ENCODE results near the gene HEATR5A.

Gene HEATR5A

DNA sequence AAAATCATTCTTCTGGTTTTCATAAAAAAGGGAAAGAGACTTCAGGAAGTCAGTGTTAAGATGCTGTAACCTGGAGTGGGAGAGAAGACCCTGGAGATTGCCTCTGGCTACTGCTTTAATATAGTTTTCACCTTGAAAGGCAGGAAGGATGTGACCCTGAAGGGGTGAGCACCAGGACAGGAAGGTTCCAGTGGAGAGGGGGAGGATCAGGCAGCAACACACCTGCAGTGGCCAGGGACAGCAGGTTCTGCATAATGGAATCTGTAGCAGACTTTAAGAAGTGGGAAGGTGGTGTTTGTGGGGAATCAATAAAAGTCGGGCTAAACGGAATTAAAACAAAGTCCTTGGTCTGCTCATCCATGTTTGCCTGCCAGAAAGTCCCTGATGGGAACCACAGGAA is 6.3 kb upstream of the HEATR5A start:
- DNase-seq (ENCODE audit: low read depth): no peak

DNA sequence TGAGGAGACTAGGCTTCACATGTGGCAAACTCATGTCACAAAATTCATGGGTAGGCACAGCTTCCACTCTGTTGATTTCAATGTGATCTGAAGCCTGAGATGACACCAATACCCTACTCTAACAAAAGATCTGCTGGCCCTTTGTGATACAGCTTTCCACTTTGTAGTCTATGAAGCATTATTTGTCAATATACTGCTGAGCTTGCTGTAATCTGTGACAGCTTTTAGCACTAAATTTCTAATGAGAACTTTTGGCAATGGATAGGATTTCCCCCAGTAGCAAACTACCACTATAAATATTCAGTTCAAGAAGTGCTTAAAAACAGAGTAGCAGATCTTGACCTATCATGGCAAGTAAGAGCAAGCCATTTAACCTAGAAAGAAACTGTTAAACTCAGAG is 5.6 kb upstream of the HEATR5A start:
- no peak for DNase-seq (ENCODE audit: low read depth)

DNA sequence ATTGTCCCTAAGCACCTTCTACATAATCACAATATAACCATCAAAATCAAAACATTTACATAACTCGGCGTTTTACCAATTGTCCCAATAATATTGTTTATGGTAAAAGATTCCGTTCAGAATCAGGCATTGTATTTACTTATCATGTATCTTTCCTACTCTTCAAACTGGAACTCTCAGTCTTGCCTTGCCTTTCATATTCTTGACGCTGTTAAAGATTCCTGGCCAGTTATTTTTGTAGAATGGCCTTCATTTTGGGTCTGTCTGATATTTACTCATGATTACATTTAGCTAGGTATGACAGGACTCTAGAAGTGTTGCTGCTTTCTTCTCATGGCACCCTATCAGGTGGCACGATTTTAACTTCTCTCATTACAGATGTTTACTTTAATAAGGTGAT is 850 bp upstream of the HEATR5A start:
- no peak for DNase-seq (ENCODE audit: low read depth)

DNA sequence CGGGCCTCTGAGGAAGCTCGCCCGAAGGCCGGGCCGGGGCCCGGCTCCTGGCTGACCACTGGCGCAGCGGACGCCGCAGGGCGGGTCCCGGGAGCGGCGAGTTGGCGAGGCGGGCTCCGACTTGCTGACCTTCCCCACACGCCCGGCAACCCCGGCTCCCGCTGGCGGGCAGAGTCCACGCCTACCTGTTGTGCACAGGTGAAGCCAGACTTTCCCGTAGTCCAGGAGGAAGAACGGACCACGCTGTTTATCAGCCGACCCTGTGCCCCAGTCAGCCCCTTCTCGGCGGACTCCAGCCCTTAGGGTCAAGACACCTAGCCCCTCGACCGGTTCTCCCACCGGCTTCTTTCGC is 407 bp downstream of the HEATR5A start:
- no peak for DNase-seq (ENCODE audit: low read depth)

DNA sequence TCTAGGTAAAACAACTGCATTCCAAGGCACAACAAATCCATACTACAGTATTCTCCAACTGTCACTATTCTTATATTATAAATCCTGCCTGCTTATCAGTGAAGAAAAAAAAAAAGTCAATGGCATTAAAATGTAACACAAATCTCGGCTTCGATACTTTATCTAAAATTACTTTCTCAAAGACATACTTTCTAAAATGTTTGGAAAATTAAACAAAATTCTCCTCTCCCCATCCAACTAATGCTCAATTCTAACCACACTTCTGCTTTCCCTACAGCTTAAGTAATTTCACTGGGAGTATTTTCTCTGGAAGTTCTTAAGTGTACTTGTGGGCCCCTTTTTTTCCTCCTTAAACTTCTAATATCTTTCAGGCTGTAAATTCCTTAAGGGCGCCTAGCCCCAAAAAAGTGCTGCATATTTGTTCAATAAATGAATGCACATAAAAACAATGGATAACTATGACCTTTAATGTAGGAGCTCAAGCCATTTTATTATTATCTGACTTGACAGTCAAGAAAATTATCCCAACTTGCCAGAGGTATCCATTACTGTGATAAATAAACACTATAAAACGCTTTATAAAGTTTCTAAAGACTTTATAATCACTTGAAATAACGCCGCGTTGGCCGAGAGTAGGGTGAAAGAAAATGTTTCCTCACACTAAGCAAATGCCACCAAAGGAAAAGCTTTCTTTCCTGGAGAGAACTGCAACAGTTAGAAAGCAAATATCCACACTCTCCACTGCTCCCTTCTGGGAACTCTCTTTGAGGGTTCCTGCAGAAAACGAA is 977 bp downstream of the HEATR5A start:
- DNase-seq (ENCODE audit: low read depth): no peak

DNA sequence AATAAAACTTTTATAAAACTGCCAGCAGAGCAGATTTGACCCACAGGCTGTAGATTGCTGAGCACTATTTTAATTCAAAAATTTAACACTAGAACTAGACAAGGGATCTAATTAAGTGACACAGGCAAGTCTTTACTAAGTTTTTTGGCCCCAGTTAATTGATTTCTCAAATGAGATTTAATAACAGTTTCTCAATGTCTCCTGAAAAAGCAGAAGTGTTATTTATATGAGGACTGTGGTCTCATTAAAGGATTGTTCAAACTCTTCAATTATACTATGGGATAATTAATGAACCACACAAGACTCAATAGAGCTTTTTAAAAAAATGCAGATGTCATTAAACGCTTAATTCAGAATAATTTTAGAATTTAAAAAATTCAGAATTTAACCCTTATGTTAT is 1.9 kb downstream of the HEATR5A start:
- no peak for DNase-seq (ENCODE audit: low read depth)

DNA sequence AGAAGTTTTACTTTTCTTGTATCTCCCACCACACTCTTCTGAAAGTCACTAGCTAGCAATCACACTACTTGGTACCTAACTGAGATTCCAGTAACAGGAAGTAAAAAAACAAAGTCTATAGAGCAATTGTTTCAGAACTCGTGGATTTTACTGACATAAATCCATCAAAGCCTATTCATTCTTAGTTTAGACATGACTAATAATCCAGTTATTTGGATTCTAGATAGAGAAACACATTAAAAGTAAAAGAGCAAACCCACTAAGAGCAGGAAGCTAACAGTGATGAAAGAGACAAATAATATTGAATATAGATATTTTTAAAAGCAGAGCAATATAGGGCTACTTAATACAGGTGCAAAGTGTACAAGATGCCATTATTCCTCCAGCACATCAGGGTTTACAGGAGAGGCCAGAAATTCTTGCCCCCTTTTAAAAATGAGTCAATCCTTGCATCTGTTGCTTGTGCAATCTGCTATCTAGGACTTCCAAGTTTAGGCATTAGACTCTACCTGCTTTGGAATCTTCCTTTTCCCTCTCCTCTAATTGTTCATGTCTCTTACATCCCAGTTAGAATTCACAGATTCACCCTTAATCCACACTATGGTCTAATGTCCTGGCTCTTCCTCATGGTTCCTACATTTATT is 6.0 kb downstream of the HEATR5A start:
- no peak for DNase-seq (ENCODE audit: low read depth)

DNA sequence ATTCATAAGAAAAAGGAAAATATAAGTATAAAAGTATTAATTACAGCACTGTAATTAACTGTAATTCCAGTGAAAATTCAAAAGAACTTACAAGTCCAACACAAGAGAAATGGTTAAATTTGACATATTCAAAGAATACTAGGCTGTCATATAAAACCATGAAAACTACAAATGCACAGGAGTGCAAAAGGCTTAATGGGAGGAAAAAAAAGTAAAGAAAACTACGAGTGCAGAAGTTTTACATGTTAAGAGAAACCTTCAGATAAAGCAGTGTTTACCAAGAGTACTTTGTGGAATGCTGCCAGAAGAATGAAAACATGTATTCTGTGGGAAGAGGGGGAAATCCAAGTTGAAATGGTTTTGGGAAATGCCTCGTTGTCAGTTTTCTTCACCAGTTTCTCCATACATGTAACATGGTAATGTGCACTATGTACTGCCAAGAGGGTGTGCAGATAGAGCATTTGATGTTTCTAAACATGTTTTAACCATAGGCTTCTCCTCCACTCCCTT is 9.1 kb downstream of the HEATR5A start:
- no peak for DNase-seq (ENCODE audit: low read depth)

DNA sequence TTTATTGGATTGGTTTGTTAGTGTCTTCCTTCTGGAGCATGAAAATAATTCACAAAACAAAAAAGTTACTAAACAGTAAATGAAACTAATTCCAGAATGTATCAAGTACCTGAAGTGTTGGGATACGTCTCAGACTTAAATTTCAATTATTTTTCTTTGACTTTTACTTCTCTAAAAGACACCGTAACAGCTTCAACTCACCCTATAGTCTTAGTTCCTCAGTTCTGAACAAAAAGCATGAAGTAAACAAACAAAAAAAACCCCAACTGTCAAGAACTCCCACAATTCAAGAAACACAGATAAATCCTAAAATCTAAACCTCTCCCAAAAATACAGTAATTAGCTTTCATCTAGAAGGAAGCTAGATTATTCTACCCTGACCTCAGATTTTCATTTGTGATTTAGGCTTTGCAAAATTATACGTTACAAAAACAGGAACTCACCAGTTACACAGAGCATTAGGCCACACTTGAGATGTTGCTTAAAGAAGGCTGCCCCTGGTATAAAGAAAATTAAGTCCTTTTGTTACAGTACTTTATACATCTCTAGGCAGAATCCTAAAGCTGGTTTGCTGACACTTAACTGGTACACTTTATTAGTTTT is 10.2 kb downstream of the HEATR5A start:
- no peak for DNase-seq (ENCODE audit: low read depth)

DNA sequence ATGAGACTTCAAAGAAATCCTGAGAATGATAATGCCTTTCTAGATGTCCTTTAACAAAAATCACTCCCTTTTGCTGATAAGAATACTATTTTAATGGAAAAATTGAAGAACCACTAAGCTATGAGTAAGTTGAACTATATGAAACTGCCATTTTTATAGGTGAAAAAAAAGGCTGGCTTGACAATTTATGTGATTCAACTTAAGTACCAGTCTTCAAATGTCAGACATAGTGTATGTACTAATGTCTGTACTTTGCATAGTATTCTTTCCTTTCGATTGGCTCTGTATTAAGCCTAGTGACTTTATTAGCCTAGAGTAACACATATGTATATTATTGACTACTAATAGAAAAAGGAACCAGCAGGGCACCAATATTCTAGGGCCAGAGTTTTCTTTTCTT is 11.9 kb downstream of the HEATR5A start:
- DNase-seq (ENCODE audit: low read depth): no peak

DNA sequence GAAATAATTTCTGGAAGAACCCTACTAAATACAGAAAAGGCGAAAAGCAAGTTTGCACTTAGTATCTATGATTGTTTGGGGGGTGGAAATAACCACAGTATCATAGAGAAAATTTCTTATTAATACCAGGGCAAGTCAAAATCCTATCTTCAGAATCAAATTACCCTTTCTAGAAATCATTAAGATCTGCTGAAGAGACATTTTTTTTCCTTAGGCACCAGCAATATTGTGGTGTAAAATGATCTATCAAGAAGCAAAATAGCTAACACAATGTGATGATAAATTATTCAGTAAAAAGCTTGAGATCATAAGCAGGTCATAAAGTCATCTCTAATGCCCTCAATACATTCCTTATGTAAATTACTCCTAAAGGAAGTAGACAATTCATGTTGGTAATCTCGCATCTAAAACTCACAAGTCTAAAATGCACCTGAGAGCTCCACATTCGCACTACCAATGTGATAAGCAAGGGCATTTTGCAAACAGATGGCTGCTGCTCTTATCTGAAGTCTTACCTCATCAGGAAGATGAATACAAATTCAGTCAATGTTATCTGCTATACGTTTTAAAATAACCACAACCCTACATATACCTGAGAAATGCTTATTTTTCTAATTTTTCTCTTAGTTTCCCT is 14.6 kb downstream of the HEATR5A start:
- DNase-seq (ENCODE audit: low read depth): no peak

DNA sequence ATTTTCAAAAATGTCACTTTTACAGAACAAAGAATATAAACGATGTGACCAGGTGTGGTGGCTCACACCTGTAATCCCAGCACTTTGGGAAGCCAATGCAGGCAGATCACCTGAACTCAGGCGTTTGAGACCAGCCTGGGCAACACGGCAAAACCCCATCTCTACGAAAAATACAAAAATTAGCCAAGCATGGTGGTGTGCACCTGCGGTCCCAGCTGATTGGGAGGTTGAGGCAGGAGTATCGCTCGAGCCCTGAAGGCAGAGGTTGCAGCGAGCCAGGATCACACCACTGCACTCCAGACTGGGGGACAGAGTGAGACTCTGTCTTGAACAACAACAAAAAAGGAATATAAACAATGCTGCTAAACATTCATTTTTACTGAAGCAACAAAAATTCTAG is 15.2 kb downstream of the HEATR5A start:
- no peak for DNase-seq (ENCODE audit: low read depth)

DNA sequence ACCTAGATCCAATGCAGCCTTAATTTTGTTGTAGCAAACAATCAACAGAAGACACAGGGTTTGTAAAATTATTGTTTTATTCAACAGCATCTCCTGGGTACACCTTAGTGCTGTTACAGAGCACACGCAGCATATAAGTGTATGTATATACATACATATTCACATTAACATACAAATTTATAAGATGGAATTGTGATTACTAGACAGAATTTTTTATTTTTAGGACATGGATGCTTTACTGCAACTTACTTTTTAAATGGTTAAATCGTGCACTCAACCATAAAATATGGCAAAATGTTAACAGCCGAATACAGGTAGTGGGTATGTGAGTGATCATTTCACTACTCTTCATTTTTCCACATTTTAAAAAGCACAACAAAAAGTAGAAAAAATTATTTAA is 16.6 kb downstream of the HEATR5A start:
- DNase-seq (ENCODE audit: low read depth): no peak

DNA sequence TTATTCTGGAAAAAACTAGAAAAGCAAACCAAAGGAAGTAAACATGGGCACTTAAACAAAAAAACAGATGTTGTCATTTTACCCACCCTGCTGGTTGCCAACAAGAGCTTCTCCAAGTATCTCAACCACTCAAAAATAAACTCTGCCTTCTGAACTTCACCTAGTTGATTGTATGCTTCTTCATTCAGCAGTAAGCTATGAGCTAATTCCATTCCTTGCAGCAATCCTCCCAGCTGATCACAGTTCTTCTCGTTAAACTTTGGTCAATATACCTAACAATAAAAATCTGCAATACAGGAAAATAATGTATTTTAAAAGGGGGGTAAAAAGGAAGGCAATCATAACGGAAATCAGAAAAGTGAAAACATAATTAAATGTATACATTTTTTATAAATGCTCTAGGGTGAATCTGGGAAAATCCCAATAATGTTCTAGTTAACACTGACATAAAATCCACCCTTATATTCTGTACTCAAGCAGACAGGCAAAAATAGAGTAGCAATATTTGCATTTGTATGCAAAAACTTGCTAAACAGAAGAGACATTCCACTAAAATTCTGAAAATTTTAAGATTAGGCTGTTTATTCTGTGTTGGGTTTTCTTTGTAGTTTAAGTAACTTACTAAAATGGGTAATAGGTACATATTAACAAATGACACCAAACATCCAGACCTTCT is 17.4 kb downstream of the HEATR5A start:
- no peak for DNase-seq (ENCODE audit: low read depth)

DNA sequence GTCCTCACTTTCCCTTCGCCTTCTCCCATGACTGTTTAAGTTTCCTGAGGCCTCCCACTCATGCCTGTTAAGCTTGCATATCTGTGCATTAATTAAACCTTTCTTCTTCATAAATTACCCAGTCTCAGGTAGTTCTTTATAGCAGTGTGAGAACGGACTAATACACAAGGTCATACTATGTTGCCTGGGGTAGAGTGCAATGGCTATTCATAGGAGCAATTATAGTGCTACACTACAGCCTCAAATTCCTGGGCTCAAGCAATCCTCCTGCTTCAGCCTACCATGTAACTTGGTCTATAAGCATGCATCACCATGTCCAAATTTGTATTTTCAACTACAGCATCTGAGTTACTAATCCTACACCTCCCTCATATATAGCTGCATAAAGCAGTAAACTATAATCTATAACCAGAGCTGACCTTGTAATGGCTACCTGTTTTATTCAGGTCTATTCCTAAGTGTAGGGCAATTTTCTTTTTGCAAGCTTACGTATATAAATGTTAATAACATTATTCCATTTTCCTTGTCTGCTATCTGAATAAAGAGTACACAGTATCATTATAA is 18.9 kb downstream of the HEATR5A start:
- no peak for DNase-seq (ENCODE audit: low read depth)

DNA sequence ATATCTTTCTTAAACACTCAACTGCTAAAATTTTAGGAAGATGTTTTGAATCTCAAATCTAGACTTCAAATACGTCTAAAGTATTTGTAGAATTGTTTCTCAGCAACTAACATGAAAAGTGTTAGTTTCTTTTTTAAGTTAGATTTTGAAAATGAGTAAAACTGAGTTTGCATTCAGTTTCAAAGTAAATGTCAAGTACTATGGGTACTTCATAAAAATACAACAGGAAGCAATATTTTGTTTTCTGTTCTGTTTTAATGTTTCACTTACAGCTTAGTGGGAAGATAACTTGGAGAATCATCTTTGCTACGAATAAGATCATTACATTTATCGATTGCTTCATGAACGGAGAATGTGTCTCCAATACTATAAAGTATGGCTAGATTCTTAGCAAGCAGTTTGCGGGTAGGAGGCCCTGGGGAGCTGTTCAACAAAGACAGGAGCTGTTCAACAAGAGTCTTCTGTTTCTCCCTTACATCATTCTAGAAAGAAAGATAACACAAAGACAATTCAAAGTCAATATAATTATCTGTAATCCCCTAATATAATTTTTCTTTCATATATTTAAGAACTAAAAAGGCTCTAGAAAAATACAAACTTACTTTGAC is 20.2 kb downstream of the HEATR5A start:
- DNase-seq (ENCODE audit: low read depth): no peak

DNA sequence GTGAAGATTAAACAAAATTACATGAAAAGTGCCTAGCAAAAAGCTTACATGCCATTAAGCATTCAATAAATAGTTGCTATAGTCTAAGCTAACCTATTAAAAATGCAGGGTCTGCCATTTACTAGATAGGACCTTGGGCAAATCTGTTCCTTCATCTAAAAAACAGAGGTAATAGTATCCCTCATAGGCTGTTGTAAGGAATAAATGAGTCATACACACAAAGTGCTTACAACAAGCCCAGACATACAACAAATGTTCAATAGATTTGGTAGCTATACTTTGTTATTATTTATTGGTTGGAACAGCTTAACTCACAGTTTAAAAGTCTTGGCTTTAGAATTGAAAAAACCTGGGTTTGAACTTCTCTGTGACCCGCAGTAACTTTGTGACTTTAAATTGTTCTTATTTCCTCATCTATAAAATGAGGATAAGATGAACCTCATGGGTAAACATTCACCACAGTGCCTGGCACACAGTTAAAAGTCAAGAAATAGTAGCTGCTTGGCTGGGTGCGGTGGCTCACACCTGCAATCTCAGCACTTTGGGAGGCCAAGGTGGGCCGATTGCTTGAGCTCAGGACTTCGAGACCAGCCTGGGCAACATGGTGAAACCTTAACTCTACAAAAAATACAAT is 24.7 kb downstream of the HEATR5A start:
- no peak for DNase-seq (ENCODE audit: low read depth)

DNA sequence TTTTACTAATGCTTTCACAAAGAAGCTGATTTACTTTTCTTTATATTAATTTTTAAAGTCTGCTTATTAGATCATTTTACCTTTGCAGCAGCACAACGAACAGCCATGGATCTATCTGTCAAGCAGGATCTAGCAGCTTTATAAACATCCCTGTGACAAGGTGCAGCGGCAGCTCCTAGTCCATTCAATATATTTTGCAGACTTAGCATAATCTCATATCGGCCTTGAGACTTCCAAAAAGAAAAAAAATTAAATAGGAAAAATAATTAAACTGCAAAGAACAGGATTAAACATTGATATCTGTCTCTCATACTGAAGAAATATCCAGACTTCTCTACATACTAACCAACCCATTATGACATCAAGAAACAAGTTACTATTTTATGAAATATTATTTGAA is 25.2 kb downstream of the HEATR5A start:
- no peak for DNase-seq (ENCODE audit: low read depth)

DNA sequence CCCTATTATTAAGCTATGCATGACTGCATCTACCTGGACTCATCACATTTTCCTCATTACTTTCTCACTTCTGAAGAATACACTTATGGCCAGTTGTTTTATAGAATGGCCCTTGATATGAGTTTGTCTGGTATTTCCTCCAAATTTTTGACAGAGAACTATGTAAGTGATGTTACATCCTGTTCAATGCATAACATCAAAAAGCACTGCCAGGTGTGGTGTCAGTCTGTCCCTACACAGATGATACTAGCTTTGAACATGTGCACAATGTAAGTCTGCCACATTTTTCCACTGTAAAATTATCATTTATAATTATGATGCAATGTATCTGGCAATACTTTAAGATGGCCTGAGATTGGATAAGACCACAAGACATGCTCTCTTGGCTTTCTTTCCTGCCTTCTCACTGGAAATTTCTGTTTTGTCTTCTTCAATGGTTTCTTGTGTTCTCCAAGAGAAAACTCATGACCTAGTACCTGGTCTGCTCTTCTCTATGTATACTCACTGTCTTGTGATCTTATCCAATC is 28.3 kb downstream of the HEATR5A start:
- no peak for DNase-seq (ENCODE audit: low read depth)

DNA sequence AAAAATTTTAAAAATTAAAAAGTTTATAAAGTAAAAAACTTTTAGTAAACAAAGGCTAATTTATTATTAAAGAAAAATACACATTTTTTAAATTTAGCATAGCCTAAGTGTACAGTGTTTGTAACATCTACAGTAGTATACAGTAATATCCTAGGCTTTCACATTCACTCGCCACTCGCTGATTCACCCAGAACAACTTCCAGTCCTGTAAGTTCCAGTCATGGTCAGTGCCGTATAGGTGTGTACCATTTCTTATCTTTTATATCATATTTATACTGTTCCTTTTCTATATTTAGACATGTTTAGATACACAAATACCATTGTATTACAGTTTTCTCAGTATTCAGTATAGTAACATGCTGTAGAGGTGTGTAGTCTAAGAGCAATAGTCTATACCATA is 28.9 kb downstream of the HEATR5A start:
- no peak for DNase-seq (ENCODE audit: low read depth)

DNA sequence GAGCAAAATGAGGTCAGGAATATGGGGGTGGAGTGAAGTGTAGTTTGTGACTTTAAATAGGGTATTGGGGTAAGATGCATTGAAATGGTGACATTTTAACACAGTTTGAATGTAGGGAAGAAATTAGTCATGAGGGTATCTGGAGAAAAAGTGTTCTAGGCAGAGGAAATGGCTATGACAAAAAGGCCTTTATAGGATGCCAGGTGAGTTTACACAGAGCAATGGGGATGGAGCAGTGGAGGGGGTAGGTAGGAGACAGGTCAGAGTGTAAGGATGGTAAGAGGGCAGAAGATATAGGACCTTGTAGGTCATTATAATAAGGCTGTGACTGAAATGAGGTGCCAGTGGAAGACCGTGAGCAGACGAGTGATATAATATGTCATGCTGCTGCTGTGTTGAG is 30.4 kb downstream of the HEATR5A start:
- DNase-seq (ENCODE audit: low read depth): no peak

Data from CMK (cell line).